Breast epithelium (tissue), 4 donors: ENCODE measurements around the gene VEGFB. TPM values are rescaled to one million over a fixed set of nuclear protein-coding genes. Genes with fewer than 3 reads are reported as not detected.

Experiments used
- DNase-seq, 2 donors: peaks; one replicate each; pipeline ENCODE4 v3.0.0-alpha.2; 2019; ENCODE audit warnings: low spot score in 2 of 2
- H3K27ac ChIP-seq, 2 donors: fragments of 200-600 bp; sonication (generic) in 1 of 2; one replicate each; pipeline ENCODE4 v1.5.1; 2016 to 2019; ENCODE audit warnings: mild to moderate bottlenecking in 1 of 2
- H3K27me3 ChIP-seq, 2 donors: fragments of 200-600 bp; sonication (generic) in 1 of 2; one replicate each; pipeline versions ENCODE4 v1.5.1 to v1.6.0; 2017 to 2019; ENCODE audit warnings: control low read depth in 1 of 2, mild to moderate bottlenecking in 1 of 2
- H3K36me3 ChIP-seq: fragments of 200-600 bp; one replicate; pipeline ENCODE4 v1.5.1; 2019
- H3K4me1 ChIP-seq, 2 donors: fragments of 200-600 bp; sonication (generic); one replicate each; pipeline ENCODE4 v1.5.1; 2016 to 2019; ENCODE audit warnings: control low read depth in 1 of 2
- H3K4me3 ChIP-seq, 3 donors: fragments of 200-600 bp; sonication (generic); 1 replicate in 2 of 3; 2 replicates in 1 of 3; pipeline ENCODE4 v1.5.1; 2016 to 2019; ENCODE audit warnings: mild to moderate bottlenecking in 3 of 3, moderate library complexity in 2 of 3
- H3K9me3 ChIP-seq, 2 donors: fragments of 200-600 bp; sonication (generic) in 1 of 2; one replicate each; pipeline ENCODE4 v1.5.1; 2016 to 2019; ENCODE audit warnings: control low read depth in 1 of 2
- CTCF ChIP-seq, 3 donors: fragments of 450-650 bp; IDR thresholded peaks; one replicate each; pipeline ENCODE4 v1.5.1; 2016 to 2017; ENCODE audit warnings: antibody characterized with exemption in 3 of 3, mild to moderate bottlenecking in 3 of 3, moderate library complexity in 3 of 3
- POLR2A ChIP-seq: fragments of 450-650 bp; IDR thresholded peaks from one replicate; pipeline ENCODE4 v1.6.1; 2016; ENCODE audit warnings: antibody characterized with exemption, mild to moderate bottlenecking, moderate library complexity
- POLR2AphosphoS5 ChIP-seq, 3 donors: sonication (generic); formaldehyde crosslinking; IDR thresholded peaks; one replicate each; pipeline ENCODE4 v1.6.1; 2017; ENCODE audit warnings: antibody characterized with exemption in 3 of 3
- intact Hi-C: fragments of 100-400 bp; cut with DNase I; formaldehyde crosslinking; loops from one replicate; pipeline ENCODE4 v1.15.1; 2023; ENCODE audit warnings: low total_unique reads
- total RNA-seq, 3 donors: library from RNA; depleted of rRNA; stranded (reverse); fragments of >200 nt; gene quantifications; one replicate each; pipeline ENCODE4 v1.1.0, GENCODE V29; 2016

Gene VEGFB
- total RNA-seq, 3 donors from 2014 or later, result 45.1 to 223 (median 53.4) TPM

DNA sequence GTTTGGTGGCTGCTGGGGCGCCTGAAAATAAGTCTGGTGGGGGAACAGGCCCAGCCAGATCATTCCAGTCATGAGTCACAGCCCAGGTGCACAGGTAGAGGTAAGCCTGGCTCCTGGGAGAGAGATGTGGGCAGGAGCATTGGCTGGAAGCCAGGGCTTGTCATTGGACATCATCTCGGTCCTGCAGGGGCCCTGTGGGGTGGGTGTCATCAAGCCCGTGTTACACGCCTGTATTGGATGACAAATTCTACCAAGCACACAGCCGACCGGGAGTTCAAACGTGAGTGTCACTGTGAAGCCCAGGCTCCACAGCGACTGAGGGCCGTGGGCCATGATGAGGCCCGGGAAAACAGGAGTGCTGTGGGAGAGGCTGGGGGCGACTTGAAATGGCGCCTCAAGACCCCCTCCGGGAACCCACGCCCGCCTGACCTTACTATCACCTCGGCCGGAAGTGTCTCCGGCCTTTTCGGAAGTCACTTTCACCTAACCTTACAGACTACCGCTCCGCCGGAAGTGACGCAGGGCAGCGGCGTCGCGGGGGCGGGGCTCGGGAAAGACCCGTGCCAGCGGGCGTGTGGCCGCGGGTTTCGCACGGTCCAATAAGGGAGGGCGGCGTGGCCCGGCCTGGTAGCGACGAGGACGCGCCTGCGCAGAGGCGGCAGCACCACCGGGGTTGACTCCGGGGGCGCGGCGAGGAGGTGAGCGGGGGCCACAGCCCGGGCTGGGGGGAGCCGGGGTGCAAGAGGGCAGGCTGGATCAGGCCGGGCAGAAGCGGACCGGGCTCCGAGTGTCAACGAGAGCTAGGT, 6.3 kb downstream of the VEGFB start, which contains the start of gene FKBP2:
Gene FKBP2, plus strand, starts transcription at position 661 of the 806 bp plus-strand sequence. CDS start 1,293 bp downstream, outside the sequence.
- Histone ChIP-seq H3K27me3 (no peaks in the 10 kb centered on the region), H3K4me3 (peak within 1 kb of the TSS; percentile 83 to 92 (median 87)), H3K27ac (peak within 1 kb of the TSS; percentile 100), H3K36me3 (no peaks in the 10 kb centered on the region), H3K9me3 (no peaks in the 10 kb centered on the region), H3K4me1 (peaks cover 4 to 13% of the 10 kb centered on the region in 2 donors)
- DNase-seq, result peak; percentile 96 to 98
- intact Hi-C loops, result no loop called here
- TF ChIP-seq POLR2AphosphoS5 (IDR thresholded peaks at IDR 0.05) (peak; percentile 85 to 98 (median 95)), POLR2A (peak; percentile 81), CTCF (IDR thresholded peaks at IDR 0.05) (no peak)

DNA sequence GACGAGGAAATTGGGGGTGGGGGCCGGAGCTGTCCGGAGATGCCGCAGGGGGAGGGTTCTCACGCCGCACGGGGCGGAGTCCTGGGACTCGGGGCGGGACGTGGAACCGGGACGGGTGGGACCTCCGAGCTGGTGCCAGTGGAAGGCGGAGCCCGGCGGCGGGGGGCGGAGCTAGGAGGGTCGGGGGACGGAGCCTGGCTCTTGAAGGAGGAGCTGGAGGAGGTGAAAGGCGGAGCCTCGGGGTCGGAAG, 6.8 kb downstream of the VEGFB start:
- intact Hi-C loops, result no loop called here
- TF ChIP-seq CTCF (IDR thresholded peaks at IDR 0.05) (no peak), POLR2A (no peak), POLR2AphosphoS5 (IDR thresholded peaks at IDR 0.05) (no peak)
- Histone ChIP-seq H3K36me3 (no peaks in the 10 kb centered on the region), H3K27ac (peak overlapping the region; percentile 100), H3K4me1 (peaks cover 4 to 12% of the 10 kb centered on the region in 2 donors), H3K27me3 (no peaks in the 10 kb centered on the region), H3K4me3 (peak overlapping the region; percentile 83 to 92 (median 87)), H3K9me3 (no peaks in the 10 kb centered on the region)
- peak in 1 of 2 donors; percentile 99 for DNase-seq

DNA sequence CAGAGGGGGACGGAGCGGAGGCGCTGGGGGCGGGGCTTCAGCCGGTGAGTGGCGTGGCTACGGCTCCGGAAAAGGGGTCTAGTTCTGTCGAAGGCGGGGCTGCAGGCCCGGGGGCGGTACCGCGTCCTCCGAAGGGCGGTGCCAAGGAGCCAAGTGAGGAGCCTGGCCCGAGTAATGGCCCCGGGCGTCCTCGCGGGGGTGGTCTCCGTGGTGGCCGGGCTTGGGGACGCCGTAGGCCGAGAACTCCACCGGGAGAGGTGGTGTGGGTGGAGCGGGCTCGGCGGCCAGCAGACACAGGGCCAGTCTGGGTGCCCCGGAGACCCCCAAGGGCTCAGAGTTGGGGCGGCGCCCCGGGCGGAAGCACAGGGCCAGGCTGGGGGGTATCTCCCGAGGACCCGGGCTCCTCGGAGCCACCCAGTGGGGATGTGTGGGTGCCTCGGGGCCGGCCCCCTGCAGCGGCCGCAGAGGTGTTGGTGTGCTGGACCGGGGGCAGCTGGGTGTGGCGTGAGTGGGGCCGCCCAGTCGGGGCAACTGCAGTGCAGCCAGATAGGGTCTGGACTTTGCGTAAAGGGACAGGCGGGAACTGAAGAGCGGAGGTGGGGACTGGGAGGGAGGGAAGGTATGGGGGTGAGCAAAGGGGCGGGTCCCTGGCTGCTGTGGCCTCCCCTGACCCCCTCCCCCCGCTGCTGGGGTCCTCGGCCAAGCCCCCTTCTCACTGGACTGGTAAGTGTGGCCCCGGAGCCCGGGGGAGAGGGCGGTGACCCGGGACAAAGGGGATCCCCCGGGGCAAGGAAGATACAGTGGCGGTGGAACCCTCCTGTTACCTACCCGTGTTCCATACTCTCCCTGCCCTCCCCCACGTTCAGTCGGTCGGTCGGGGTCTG, 7.3 kb downstream of the VEGFB start:
- intact Hi-C loops, result no loop called here

DNA sequence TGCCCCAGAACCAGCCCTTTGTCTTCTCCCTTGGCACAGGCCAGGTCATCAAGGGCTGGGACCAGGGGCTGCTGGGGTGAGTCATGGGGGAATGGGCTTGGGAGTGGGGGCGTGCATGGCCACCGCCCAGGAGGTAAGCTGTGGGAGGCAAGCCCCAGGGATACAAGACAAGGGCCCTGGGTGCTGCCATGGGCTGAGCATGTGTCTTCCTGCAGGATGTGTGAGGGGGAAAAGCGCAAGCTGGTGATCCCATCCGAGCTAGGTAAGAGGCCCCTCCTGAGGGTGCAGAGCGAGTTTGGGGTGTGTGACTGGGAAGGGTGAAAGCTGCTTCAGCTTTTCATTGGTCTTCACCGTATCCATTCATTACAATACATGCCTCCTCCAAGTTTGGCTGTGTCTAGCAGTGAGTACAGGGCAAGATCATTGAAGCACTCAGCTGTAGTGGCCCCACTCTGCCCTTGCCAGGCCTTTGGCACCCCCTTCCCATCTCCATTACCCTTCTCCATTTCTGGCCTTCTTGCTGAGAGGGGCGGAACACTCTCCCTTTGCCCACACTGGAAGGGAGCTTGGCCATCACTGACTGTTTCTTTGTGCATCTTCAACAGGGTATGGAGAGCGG, 9.0 kb downstream of the VEGFB start:
- peaks cover 10 to 12% of the 10 kb centered on the region in 2 donors for H3K4me1 ChIP-seq

More for the DNA sequence above, 7.3 kb downstream of the VEGFB start:
- Histone ChIP-seq H3K36me3 (no peaks in the 10 kb centered on the region), H3K27me3 (no peaks in the 10 kb centered on the region), H3K4me3 (peak overlapping the region; percentile 83 to 92 (median 87)), H3K4me1 (peaks cover 4 to 12% of the 10 kb centered on the region in 2 donors), H3K9me3 (no peaks in the 10 kb centered on the region), H3K27ac (peak overlapping the region; percentile 100)
- TF ChIP-seq POLR2AphosphoS5 (IDR thresholded peaks at IDR 0.05) (peak in 2 of 3 donors; percentile 28 to 52), CTCF (IDR thresholded peaks at IDR 0.05) (peak in 1 of 3 donors; percentile 8), POLR2A (no peak)
- DNase-seq, result peak; percentile 61 to 100

More for the DNA sequence above, 9.0 kb downstream of the VEGFB start:
- no peak for DNase-seq
- Histone ChIP-seq H3K27ac (peak overlapping the region in 1 of 2 donors; percentile 17), H3K36me3 (no peaks in the 10 kb centered on the region), H3K27me3 (no peaks in the 10 kb centered on the region), H3K4me3 (no peak overlapping the region), H3K9me3 (no peaks in the 10 kb centered on the region)
- intact Hi-C loops, result no loop called here
- TF ChIP-seq POLR2A (no peak), POLR2AphosphoS5 (IDR thresholded peaks at IDR 0.05) (no peak), CTCF (IDR thresholded peaks at IDR 0.05) (no peak)
